NCI-H187 (cell line): ENCODE measurements around the gene CARS2.
"Not testable (repeated sequence)": the region's sequence is repeated elsewhere in the genome, so short reads cannot be mapped to it uniquely, and the experiment has no call there.

Experiments used
- DNase-seq, 2 experiments: peaks; one replicate each; lab custom pipeline; 2025; lab: John Stamatoyannopoulos, UW

The CARS2 gene

GRCh38 chr13:110638257-110638656 lies 67.7 kb downstream of the CARS2 start:
- DNase-seq: no peak

- no peak for DNase-seq
Observed at GRCh38 chr13:110637747-110638146, 68.2 kb downstream of the CARS2 start.

GRCh38 chr13:110637275-110637674 lies 68.6 kb downstream of the CARS2 start:
- DNase-seq: no peak

GRCh38 chr13:110636701-110637201 lies 69.2 kb downstream of the CARS2 start:
- DNase-seq: peak; percentile 83 to 85

- no peak for DNase-seq
Observed at GRCh38 chr13:110636053-110636475, 69.9 kb downstream of the CARS2 start.

GRCh38 chr13:110635405-110636002 lies 70.4 kb downstream of the CARS2 start:
- no peak for DNase-seq

- DNase-seq: no peak
Observed at GRCh38 chr13:110634558-110634957, 71.4 kb downstream of the CARS2 start.

GRCh38 chr13:110633776-110634175 lies 72.1 kb downstream of the CARS2 start:
- no peak for DNase-seq

GRCh38 chr13:110632255-110632654 lies 73.7 kb downstream of the CARS2 start:
- DNase-seq: not testable (repeated sequence)

GRCh38 chr13:110630566-110631119 lies 75.3 kb downstream of the CARS2 start:
- DNase-seq: no peak

- DNase-seq: no peak
Observed at GRCh38 chr13:110629735-110630134, 76.2 kb downstream of the CARS2 start.

- DNase-seq: no peak
Observed at GRCh38 chr13:110628952-110629701, 76.8 kb downstream of the CARS2 start.

- DNase-seq: no peak
Observed at GRCh38 chr13:110628477-110628793, 77.5 kb downstream of the CARS2 start.

- no peak for DNase-seq
Observed at GRCh38 chr13:110627761-110628476, 78.0 kb downstream of the CARS2 start.

- DNase-seq: no peak
Observed at GRCh38 chr13:110627351-110627750, 78.6 kb downstream of the CARS2 start.

GRCh38 chr13:110626521-110626920 lies 79.4 kb downstream of the CARS2 start:
- DNase-seq: no peak

- DNase-seq: no peak
Observed at GRCh38 chr13:110625771-110626321, 80.1 kb downstream of the CARS2 start.

GRCh38 chr13:110624766-110625756 lies 80.9 kb downstream of the CARS2 start:
- no peak for DNase-seq

GRCh38 chr13:110620596-110620995 lies 85.3 kb downstream of the CARS2 start:
- no peak for DNase-seq

GRCh38 chr13:110618780-110619179 lies 87.1 kb downstream of the CARS2 start:
- no peak for DNase-seq

- no peak for DNase-seq
Observed at GRCh38 chr13:110618167-110618566, 87.7 kb downstream of the CARS2 start.
